HL-60 (cell line): ENCODE data around the gene CLSTN1.

ENCODE experiments used
- GABPA ChIP-seq: IDR thresholded peaks from 2 replicates; pipeline ENCODE4 v1.6.1; 2012; ENCODE audit warnings: low read depth
- TF ChIP-seq, protein P1 (sequence below): IDR thresholded peaks from one replicate; pipeline ENCODE4 v1.5.1; 2011; ENCODE audit warnings: low read length, control low read depth, inconsistent platforms; ENCODE audit not compliant: insufficient read depth
- TF ChIP-seq, protein P2 (sequence below): IDR thresholded peaks from 2 replicates; pipeline ENCODE4 v1.6.1; 2012; ENCODE audit warnings: low read depth; ENCODE audit not compliant: insufficient replicate concordance

DNA sequence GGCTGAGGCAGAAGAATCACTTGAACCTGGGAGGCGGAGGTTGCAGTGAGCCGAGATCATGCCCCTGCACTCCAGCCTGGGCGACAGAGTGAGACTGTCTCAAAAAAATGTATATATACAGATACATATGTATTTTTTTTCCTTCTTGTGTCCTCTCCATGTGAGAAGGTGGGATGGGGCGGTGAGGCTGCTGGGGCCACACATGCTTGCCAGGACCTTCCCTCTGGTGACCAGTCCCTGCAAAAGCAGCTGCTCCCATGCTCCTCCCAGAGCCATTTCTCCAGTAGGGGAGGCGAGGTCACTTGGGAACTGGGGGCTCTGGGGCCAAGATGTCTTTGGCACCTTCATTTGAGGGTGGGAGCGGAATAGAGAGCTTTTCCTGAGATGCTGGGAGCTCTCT is 97.4 kb downstream of the CLSTN1 start:
- TF ChIP-seq, protein P1, sequence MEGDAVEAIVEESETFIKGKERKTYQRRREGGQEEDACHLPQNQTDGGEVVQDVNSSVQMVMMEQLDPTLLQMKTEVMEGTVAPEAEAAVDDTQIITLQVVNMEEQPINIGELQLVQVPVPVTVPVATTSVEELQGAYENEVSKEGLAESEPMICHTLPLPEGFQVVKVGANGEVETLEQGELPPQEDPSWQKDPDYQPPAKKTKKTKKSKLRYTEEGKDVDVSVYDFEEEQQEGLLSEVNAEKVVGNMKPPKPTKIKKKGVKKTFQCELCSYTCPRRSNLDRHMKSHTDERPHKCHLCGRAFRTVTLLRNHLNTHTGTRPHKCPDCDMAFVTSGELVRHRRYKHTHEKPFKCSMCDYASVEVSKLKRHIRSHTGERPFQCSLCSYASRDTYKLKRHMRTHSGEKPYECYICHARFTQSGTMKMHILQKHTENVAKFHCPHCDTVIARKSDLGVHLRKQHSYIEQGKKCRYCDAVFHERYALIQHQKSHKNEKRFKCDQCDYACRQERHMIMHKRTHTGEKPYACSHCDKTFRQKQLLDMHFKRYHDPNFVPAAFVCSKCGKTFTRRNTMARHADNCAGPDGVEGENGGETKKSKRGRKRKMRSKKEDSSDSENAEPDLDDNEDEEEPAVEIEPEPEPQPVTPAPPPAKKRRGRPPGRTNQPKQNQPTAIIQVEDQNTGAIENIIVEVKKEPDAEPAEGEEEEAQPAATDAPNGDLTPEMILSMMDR, result no peak
- TF ChIP-seq, protein P2, sequence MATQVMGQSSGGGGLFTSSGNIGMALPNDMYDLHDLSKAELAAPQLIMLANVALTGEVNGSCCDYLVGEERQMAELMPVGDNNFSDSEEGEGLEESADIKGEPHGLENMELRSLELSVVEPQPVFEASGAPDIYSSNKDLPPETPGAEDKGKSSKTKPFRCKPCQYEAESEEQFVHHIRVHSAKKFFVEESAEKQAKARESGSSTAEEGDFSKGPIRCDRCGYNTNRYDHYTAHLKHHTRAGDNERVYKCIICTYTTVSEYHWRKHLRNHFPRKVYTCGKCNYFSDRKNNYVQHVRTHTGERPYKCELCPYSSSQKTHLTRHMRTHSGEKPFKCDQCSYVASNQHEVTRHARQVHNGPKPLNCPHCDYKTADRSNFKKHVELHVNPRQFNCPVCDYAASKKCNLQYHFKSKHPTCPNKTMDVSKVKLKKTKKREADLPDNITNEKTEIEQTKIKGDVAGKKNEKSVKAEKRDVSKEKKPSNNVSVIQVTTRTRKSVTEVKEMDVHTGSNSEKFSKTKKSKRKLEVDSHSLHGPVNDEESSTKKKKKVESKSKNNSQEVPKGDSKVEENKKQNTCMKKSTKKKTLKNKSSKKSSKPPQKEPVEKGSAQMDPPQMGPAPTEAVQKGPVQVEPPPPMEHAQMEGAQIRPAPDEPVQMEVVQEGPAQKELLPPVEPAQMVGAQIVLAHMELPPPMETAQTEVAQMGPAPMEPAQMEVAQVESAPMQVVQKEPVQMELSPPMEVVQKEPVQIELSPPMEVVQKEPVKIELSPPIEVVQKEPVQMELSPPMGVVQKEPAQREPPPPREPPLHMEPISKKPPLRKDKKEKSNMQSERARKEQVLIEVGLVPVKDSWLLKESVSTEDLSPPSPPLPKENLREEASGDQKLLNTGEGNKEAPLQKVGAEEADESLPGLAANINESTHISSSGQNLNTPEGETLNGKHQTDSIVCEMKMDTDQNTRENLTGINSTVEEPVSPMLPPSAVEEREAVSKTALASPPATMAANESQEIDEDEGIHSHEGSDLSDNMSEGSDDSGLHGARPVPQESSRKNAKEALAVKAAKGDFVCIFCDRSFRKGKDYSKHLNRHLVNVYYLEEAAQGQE, result no peak
- TF ChIP-seq GABPA, result no peak
